Measurements from ENCODE around the gene MORN2.

- TF ChIP-seq CTCF (IDR thresholded peaks at IDR 0.05; ENCODE audit: low read length) (no peak), EZH2 (optimal IDR thresholded peaks at IDR 0.05; ENCODE audit: low read depth, low read length) (no peak)
Observed at GRCh38 chr2:38850045-38850444, 25.7 kb upstream of the MORN2 start.
